GM12872 (cell line): ENCODE measurements around the gene HS3ST2.

Source experiments
- TF ChIP-seq, protein P1 (sequence below): IDR thresholded peaks from 3 replicates; pipeline ENCODE4 v1.5.1; 2011; ENCODE audit warnings: low read depth, mild to moderate bottlenecking, low read length, moderate library complexity; ENCODE audit not compliant: insufficient read depth

HS3ST2 gene

DNA sequence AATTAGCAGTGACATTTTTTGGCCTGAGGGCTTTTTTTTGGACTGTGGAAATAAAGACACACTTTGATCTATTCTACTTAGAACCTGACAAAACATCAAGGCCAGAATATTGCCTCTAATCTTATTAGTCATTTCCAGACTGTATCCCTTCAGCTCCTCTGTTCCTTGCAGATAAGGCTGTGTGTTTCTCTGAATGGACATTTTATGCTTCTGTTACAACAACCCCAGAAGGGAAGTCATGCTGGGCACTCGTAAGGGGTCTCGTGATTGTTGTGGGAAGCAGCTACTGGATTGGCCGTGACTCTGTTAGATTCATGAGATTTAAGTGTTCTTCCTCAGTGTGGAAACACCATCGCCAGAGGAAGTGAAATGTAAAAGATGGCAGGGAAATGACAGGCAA lies 31.6 kb upstream of the HS3ST2 start:
- TF ChIP-seq, protein P1, sequence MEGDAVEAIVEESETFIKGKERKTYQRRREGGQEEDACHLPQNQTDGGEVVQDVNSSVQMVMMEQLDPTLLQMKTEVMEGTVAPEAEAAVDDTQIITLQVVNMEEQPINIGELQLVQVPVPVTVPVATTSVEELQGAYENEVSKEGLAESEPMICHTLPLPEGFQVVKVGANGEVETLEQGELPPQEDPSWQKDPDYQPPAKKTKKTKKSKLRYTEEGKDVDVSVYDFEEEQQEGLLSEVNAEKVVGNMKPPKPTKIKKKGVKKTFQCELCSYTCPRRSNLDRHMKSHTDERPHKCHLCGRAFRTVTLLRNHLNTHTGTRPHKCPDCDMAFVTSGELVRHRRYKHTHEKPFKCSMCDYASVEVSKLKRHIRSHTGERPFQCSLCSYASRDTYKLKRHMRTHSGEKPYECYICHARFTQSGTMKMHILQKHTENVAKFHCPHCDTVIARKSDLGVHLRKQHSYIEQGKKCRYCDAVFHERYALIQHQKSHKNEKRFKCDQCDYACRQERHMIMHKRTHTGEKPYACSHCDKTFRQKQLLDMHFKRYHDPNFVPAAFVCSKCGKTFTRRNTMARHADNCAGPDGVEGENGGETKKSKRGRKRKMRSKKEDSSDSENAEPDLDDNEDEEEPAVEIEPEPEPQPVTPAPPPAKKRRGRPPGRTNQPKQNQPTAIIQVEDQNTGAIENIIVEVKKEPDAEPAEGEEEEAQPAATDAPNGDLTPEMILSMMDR, result no peak

DNA sequence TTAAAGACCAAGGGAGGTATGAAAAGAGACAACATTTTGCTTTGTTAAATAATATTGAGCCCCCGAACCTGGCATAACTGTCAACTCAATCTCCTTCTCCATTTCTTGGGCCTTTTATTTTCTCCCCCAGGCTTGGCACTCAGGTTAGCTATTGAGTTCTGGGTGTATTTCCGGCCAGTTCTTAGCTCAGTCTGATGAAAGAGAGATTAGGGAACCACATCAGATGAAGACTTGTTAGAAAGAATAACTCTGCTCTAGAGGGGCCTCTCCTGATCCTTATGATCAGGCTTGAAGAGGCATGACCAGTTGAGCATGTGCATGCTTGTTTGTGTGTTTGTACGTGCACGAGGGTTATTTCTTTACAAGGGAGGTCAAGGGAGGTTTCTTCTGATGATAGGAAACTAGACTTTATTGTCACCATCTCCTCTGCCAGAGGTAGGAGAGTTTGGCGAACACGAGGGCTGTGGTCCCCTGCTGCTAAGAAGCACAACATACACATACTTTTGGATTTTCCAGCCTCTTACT lies 29.2 kb upstream of the HS3ST2 start:
- TF ChIP-seq, protein P1, result no peak

DNA sequence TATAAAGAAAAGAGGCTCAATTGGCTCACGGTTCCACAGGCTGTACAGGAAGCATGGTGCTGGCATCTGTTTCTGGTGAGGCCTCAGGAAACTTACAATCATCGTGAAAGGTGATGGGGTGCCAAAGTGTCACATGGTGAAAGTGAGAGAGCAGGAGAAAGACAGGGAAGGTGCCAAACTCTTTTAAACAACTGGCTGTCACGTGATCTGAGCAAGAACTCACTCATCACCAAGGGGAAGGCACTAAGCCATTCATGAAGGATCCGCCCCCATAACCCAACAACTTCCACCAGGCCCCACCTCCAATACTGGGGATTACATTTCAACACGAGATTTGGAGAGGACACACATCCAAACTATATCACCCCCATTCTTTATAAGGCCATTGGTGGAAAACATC lies 28.4 kb upstream of the HS3ST2 start:
- TF ChIP-seq, protein P1, result no peak

DNA sequence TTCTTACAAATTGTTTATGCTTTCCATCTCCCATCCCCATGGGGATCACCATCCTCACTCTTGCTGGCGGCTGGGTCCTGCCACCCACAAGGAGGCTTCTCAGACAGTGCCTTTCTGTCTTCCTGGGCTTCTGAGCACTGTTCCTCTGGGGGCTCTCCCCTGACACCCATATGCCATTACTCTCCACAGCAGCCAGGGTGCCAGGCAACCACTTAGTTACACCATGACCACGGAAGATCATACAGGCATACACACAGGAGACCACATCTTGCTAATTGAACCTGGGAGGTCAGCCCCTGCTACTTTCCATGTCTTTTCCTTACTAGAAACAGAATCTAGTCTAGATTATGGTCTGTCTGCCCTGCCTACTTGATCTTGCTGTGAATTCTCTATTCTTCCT lies 27.7 kb upstream of the HS3ST2 start:
- TF ChIP-seq, protein P1, result no peak

DNA sequence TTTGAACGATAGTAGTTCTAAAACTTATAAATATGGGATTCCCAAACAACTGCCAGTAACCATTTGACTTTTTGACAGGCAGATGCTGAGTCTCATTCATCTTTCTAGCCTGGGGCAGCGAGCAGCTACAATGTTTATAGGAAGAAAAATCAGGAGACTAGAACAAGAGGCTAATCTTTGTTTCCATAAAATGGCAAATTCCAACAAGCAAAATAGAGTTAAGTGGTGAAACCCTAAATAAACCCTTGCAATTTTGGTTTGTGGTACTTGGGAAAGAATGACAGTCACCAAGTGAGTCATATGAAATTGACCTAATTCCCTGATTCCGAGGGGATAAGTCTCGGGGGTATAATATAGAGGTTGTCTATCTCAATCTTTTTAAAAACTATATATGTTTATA lies 27.3 kb upstream of the HS3ST2 start:
- TF ChIP-seq, protein P1, result no peak

DNA sequence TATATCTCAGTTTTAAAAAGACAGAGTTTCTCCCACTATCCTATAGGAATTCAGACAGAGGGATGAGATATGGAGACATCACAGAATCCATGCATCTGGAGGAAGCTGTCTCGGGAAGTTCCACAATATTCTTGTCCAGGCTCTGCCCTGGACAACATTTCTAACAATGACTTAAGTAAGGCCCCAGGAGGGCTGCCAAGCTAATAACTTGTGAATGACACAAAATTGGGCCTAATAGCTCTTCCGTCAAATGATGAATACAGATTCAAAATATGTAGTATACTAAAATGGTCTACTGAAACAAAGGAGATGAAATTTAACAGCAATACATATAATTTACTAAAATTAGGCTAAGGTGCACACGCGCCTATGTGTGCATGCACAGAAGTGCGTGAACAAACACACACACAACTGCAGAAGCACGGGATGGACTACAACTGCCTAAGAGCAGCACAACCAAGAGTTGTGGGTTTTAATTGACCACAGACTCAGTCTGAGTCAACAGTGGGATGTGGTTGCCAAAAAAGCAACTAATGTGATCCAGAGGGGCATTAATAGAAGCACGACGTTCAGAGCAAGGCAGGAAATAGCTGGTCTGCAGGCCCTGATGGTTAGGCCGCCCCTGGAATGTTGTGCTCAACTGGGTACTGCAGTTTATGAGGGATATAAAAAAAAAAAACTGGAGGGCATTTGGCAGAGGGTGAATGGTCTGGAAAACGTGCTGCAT lies 26.3 kb upstream of the HS3ST2 start:
- TF ChIP-seq, protein P1, result no peak

DNA sequence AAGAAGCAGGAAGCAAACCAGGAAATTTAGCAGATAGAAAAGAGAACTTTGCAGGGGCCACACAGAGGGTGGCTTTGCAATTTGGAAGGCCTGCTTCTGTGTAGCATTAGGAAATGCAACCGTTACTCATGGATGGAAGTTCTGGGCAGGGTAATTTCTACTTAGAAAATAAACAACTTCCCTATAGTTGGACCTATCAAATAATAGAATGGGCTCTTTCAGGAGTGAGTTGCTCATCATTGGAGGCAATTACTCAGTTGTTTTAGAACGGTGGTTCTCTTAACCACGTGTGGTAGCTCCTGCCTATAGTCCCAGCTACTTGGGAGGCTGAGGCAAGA lies 25.8 kb upstream of the HS3ST2 start:
- TF ChIP-seq, protein P1, result no peak
